GM12878 (cell line): ENCODE data around the gene USH2A. TPM values are rescaled to one million over a fixed set of nuclear protein-coding genes. Genes with fewer than 3 reads are reported as not detected.

Source experiments
- ATAC-seq: fragments of 200-7000 bp; cut with Tn5 transposase; 3 replicates; pipeline ENCODE4 v1.9.1; 2020; ENCODE audit warnings: mild to moderate bottlenecking, moderate library complexity
- BruUV-seq: library from RNA; stranded (reverse); fragments of 400-500 nt; replicated peaks from 2 replicates; lab custom pipeline; 2021; lab: Mats Ljungman, UMichigan
- CTCF ChIA-PET: fragments of 300-600 bp; sonication (Branson Sonifier 250); formaldehyde crosslinking; extraction: SDS; loops from one replicate; lab custom pipeline; 2021; ENCODE audit warnings: inconsistent platforms; lab: Yijun Ruan, JAX
- POLR2A ChIA-PET: fragments of 350-600 bp; formaldehyde crosslinking; extraction: SDS; loops from one replicate; lab custom pipeline; 2021; ENCODE audit warnings: inconsistent platforms; lab: Charles Lee
- RAD21 ChIA-PET: fragments of 300-600 bp; sonication (Branson Sonifier 250); formaldehyde crosslinking; loops from one replicate; lab custom pipeline; 2023; ENCODE audit warnings: antibody characterized with exemption; ENCODE audit not compliant: unreplicated experiment; lab: Charles Lee
- SMC1A ChIA-PET: fragments of 300-600 bp; sonication (Branson Sonifier 250); formaldehyde crosslinking; loops from one replicate; lab custom pipeline; 2023; ENCODE audit not compliant: unreplicated experiment, uncharacterized antibody; lab: Charles Lee
- DNase-seq: peaks from one replicate; pipeline ENCODE4 v3.0.0-alpha.2; 2011; ENCODE audit warnings: low read depth, low spot score
- FAIRE-seq: peaks from 3 replicates; lab custom pipeline; 2011; peaks lifted over from hg19 to GRCh38; lab: Jason Lieb, UNC
- H2AFZ ChIP-seq: 2 replicates; pipeline ENCODE4 v1.6.0; 2011; ENCODE audit warnings: low read depth, low read length, control low read depth; ENCODE audit not compliant: control insufficient read depth
- H3K27ac ChIP-seq: 2 replicates; pipeline ENCODE4 v1.5.1; 2011; ENCODE audit warnings: control low read depth; ENCODE audit not compliant: control insufficient read depth, insufficient read depth
- H3K27me3 ChIP-seq, 2 experiments: replicated peaks in 1 of 2; 2 replicates each; pipeline versions ENCODE4 v1.6.0 to v1.6.1; 2011; ENCODE audit warnings: low read length in 1 of 2; ENCODE audit not compliant: control insufficient read depth in 2 of 2, insufficient read depth in 2 of 2
- H3K36me3 ChIP-seq, 2 experiments: 2 replicates each; pipeline ENCODE4 v1.5.1; 2011; ENCODE audit warnings: low read length in 1 of 2; ENCODE audit not compliant: control insufficient read depth in 2 of 2, insufficient read depth in 2 of 2
- H3K4me1 ChIP-seq: 2 replicates; pipeline ENCODE4 v1.6.1; 2011; ENCODE audit warnings: mild to moderate bottlenecking, low read length, moderate library complexity, mixed read lengths; ENCODE audit not compliant: control insufficient read depth, insufficient read depth
- H3K4me2 ChIP-seq: 2 replicates; pipeline ENCODE4 v1.6.0; 2011; ENCODE audit warnings: control low read depth; ENCODE audit not compliant: control insufficient read depth, insufficient read depth
- H3K4me3 ChIP-seq: fragments of 200-600 bp; sonication (generic); 2 replicates; pipeline ENCODE4 v1.5.1; 2016
- H3K79me2 ChIP-seq: 2 replicates; pipeline ENCODE4 v1.6.0; 2011; ENCODE audit warnings: low read length; ENCODE audit not compliant: control insufficient read depth, insufficient read depth
- H3K9ac ChIP-seq: 2 replicates; pipeline ENCODE4 v1.8.0; 2011; ENCODE audit warnings: low read length, control low read depth, mixed read lengths; ENCODE audit not compliant: control insufficient read depth, insufficient read depth
- H3K9me3 ChIP-seq: replicated peaks from 3 replicates; pipeline ENCODE4 v1.5.1; 2011; ENCODE audit warnings: mild to moderate bottlenecking, low read length; ENCODE audit not compliant: control insufficient read depth, insufficient read depth
- H4K20me1 ChIP-seq: 2 replicates; pipeline ENCODE4 v1.6.0; 2011; ENCODE audit not compliant: control insufficient read depth, insufficient read depth
- CREM ChIP-seq: IDR thresholded peaks from 2 replicates; pipeline ENCODE4 v1.6.1; 2014; ENCODE audit warnings: antibody characterized with exemption, low read depth
- E2F4 ChIP-seq: IDR thresholded peaks from 2 replicates; pipeline ENCODE4 v1.6.1; 2012; ENCODE audit warnings: low read depth, low read length, improper control_type of control experiment
- E2F8 ChIP-seq: fragments of 450-650 bp; IDR thresholded peaks from 2 replicates; pipeline ENCODE4 v1.6.1; 2018; ENCODE audit warnings: mild to moderate bottlenecking, low read depth, moderate library complexity; ENCODE audit not compliant: partially characterized antibody
- ESRRA ChIP-seq: IDR thresholded peaks from 2 replicates; pipeline ENCODE4 v1.6.1; 2012; ENCODE audit warnings: mild to moderate bottlenecking, low read length, improper control_type of control experiment
- HSF1 ChIP-seq: fragments of 150-350 bp; IDR thresholded peaks from 2 replicates; pipeline ENCODE4 v1.6.1; 2014; ENCODE audit warnings: mild to moderate bottlenecking, low read depth, low read length
- IRF5 ChIP-seq: fragments of 450-650 bp; IDR thresholded peaks from 2 replicates; pipeline ENCODE4 v1.6.1; 2017; ENCODE audit warnings: borderline replicate concordance
- KAT2A ChIP-seq: conservative IDR thresholded peaks from 2 replicates; pipeline ENCODE4 v1.6.1; 2011; ENCODE audit warnings: low read depth, low read length; ENCODE audit not compliant: control insufficient read depth
- NBN ChIP-seq: fragments of 450-650 bp; IDR thresholded peaks from 2 replicates; pipeline ENCODE4 v1.6.1; 2016
- NFYB ChIP-seq: IDR thresholded peaks from 2 replicates; pipeline ENCODE4 v1.6.1; 2011; ENCODE audit warnings: low read depth, mild to moderate bottlenecking, low read length, improper control_type of control experiment, moderate library complexity; ENCODE audit not compliant: insufficient read depth
- POLR2AphosphoS2 ChIP-seq: IDR thresholded peaks from 2 replicates; pipeline ENCODE4 v1.6.1; 2011; ENCODE audit warnings: low read depth, mild to moderate bottlenecking, low read length, improper control_type of control experiment, moderate library complexity
- PRDM15 ChIP-seq: fragments of 450-650 bp; formaldehyde crosslinking; IDR thresholded peaks from 2 replicates; pipeline ENCODE4 v1.4.0; 2020; ENCODE audit warnings: mild to moderate bottlenecking, moderate library complexity
- SIN3A ChIP-seq: IDR thresholded peaks from 2 replicates; pipeline ENCODE4 v1.6.1; 2012; ENCODE audit warnings: low read depth, low read length, improper control_type of control experiment
- STAT1 ChIP-seq: fragments of 450-650 bp; conservative IDR thresholded peaks from 2 replicates; pipeline ENCODE4 v1.6.1; 2014; ENCODE audit warnings: antibody characterized with exemption, mild to moderate bottlenecking
- TCF7 ChIP-seq: IDR thresholded peaks from 2 replicates; pipeline ENCODE4 v1.6.1; 2014; ENCODE audit warnings: antibody characterized with exemption, borderline replicate concordance
- ZNF217 ChIP-seq: fragments of 450-650 bp; IDR thresholded peaks from 2 replicates; pipeline ENCODE4 v1.6.1; 2017; ENCODE audit warnings: antibody characterized with exemption, mild to moderate bottlenecking
- whole genome bisulfite sequencing: methylation state at CpG from one replicate; pipeline ENCODE4 v1.1.6; 2016; ENCODE audit warnings: low lambda C conversion rate; ENCODE audit not compliant: insufficient replicate concordance, insufficient coverage; ENCODE audit errors: missing lambda C conversion rate; 5-methylcytosine and 5-hydroxymethylcytosine counted together
- in situ Hi-C: fragments of 300-500 bp; cut with MboI; formaldehyde crosslinking; loops from 9 replicates; pipeline ENCODE4 v1.14.3; 2018; ENCODE audit warnings: mixed read lengths
- intact Hi-C: fragments of 100-400 bp; cut with micrococcal nuclease; formaldehyde crosslinking; loops from one replicate; pipeline ENCODE4 v1.14.2; 2022; ENCODE audit not compliant: unreplicated experiment
- polyA plus RNA-seq, 11 experiments: library from polyadenylated mRNA; depleted of rRNA in 4 of 11; unstranded in 6 of 11; stranded (reverse) in 5 of 11; fragments of >200 nt; fragmentation: Nextera tagmentation in 4 of 11; fragmentation: Illumina TruSeq in 1 of 11; extraction: Ambion mirVana in 4 of 11; extraction: Trizol in 1 of 11; gene quantifications; 1 replicate in 1 of 11; 2 replicates in 10 of 11; pipeline versions ENCODE4 v1.2.1 to v1.2.3, GENCODE V29; 2011 to 2016; ENCODE audit warnings: inconsistent platforms in 2 of 11, missing spikeins in 2 of 11, low read depth in 1 of 11
- total RNA-seq, 4 experiments: library from RNA; depleted of rRNA in 3 of 4; stranded (reverse); fragments of >200 nt in 3 of 4; fragmentation: Illumina TruSeq in 1 of 4; extraction: Trizol in 1 of 4; gene quantifications; 2 replicates each; pipeline versions ENCODE4 v1.2.1 to v1.2.3, GENCODE V29; 2013 to 2021

USH2A gene
- total and polyA plus RNA-seq, 10 of the 15 experiments (the other 5 are each of a cell fraction or from before 2014, with no cell fraction given), result under 0.01 to 0.20 (median 0.01) TPM; not detected in 2

GRCh38 chr1:216028631-216029030 lies 394.6 kb downstream of the USH2A start:
- in situ Hi-C loops, result no loop called here
- H3K4me1 ChIP-seq, result no peaks in the 10 kb centered on the region
- H3K4me2 ChIP-seq, result no peak overlapping the region
- FAIRE-seq, result no peak
- no peaks in the 10 kb centered on the region for H3K79me2 ChIP-seq
- no peaks in the 10 kb centered on the region for H3K9me3 ChIP-seq
- ChIA-PET SMC1A (no interaction called here), CTCF (no interaction called here), POLR2A (no interaction called here), RAD21 (no interaction called here)
- no peaks in the 10 kb centered on the region for H3K36me3 ChIP-seq
- no peak for DNase-seq
- no peak overlapping the region for H3K27ac ChIP-seq
- BruUV-seq, result no TSS peak
- H3K4me3 ChIP-seq, result no peak overlapping the region
- intact Hi-C loops, result no loop called here
- ATAC-seq, result no peak
- WGBS, result 55% methylated on average over 1 of the region's 1 CpG
- H2AFZ ChIP-seq, result no peak overlapping the region
- no peaks in the 10 kb centered on the region for H4K20me1 ChIP-seq
- H3K9ac ChIP-seq, result no peak overlapping the region
- H3K27me3 ChIP-seq, result no peaks in the 10 kb centered on the region
- TF ChIP-seq PRDM15 (CRISPR knock-in tag) (no peak), TCF7 (no peak), KAT2A (no peak), POLR2AphosphoS2 (no peak), HSF1 (no peak), ZNF217 (no peak), ESRRA (no peak), SIN3A (no peak), STAT1 (no peak), CREM (no peak), NFYB (no peak), NBN (no peak), E2F4 (no peak), IRF5 (no peak), E2F8 (no peak)
